ENCODE data around the gene STRN3. TPM values are rescaled to one million over a fixed set of nuclear protein-coding genes. Genes with fewer than 3 reads are reported as not detected.

The STRN3 gene
- total and polyA plus RNA-seq, 10 of the 15 experiments (the other 5 are each of a cell fraction or from before 2014, with no cell fraction given): 7.8 to 27.9 (median 14.1) TPM

GRCh38 chr14:30872602-30873001 is 153.6 kb downstream of the STRN3 start:
- no peak for DNase-seq (ENCODE audit: low read depth, low spot score)
- no TSS peak for BruUV-seq (replicated peaks)
- Histone ChIP-seq H3K36me3 (ENCODE audit: control insufficient read depth in 2 of 2, insufficient read depth in 2 of 2, low read length in 1 of 2) (no peaks in the 10 kb centered on the region), H3K79me2 (ENCODE audit: control insufficient read depth, insufficient read depth, low read length) (no peaks in the 10 kb centered on the region), H3K27me3 (replicated peaks in 1 of 2; ENCODE audit: control insufficient read depth in 2 of 2, insufficient read depth in 2 of 2, low read length in 1 of 2) (peaks cover 2 to 6% of the 10 kb centered on the region in 2 experiments; a peak in 2 of 4 replicates), H4K20me1 (ENCODE audit: control insufficient read depth, insufficient read depth) (no peaks in the 10 kb centered on the region), H3K9me3 (replicated peaks; ENCODE audit: control insufficient read depth, insufficient read depth, low read length) (no peaks in the 10 kb centered on the region), H3K4me2 (ENCODE audit: control insufficient read depth, insufficient read depth) (no peak overlapping the region), H3K4me3 (no peak overlapping the region), H2AFZ (ENCODE audit: control insufficient read depth, low read depth, low read length) (no peak overlapping the region), H3K9ac (ENCODE audit: control insufficient read depth, insufficient read depth, low read length) (no peak overlapping the region), H3K27ac (ENCODE audit: control insufficient read depth, insufficient read depth) (no peak overlapping the region), H3K4me1 (ENCODE audit: control insufficient read depth, insufficient read depth, low read length) (peaks cover 11% of the 10 kb centered on the region)
- intact Hi-C loops (cut with micrococcal nuclease; ENCODE audit: unreplicated experiment) (loop anchor here (5.0 kb wide), 1 partner anchor 160 kb away; no protein-coding TSS in a partner anchor), in situ Hi-C loops (cut with MboI) (no loop called here)
- FAIRE-seq: no peak
- ATAC-seq: no peak
- ChIA-PET CTCF (interaction anchor here (0.6 to 1.2 kb wide), 3 partner anchors 15 to 402 kb away, joined by 3 read pairs; no protein-coding TSS in a partner anchor), POLR2A (interaction anchor here (0.5 kb wide), 1 partner anchor 18 kb away, joined by 7 read pairs; no protein-coding TSS in a partner anchor), SMC1A (ENCODE audit: uncharacterized antibody, unreplicated experiment) (no interaction called here), RAD21 (ENCODE audit: unreplicated experiment) (no interaction called here)
- 93% methylated on average over 1 of the region's 1 CpG for WGBS (ENCODE audit: insufficient coverage, insufficient replicate concordance, low lambda C conversion rate, missing lambda C conversion rate)
- TF ChIP-seq SRF (IDR thresholded peaks at IDR 0.05; ENCODE audit: low read depth in 2 of 2, low read length in 2 of 2): no peak
- no peak for TF ChIP-seq SMARCA5 (IDR thresholded peaks at IDR 0.05)
- TF ChIP-seq WRNIP1 (IDR thresholded peaks at IDR 0.05; ENCODE audit: borderline replicate concordance, low read depth, low read length): no peak
- no peak for TF ChIP-seq HDAC6 (IDR thresholded peaks at IDR 0.05; ENCODE audit: unreplicated experiment)
- no peak for TF ChIP-seq HDGF (IDR thresholded peaks at IDR 0.05)
- no peak for TF ChIP-seq MTA2 (IDR thresholded peaks at IDR 0.05; ENCODE audit: low read depth)
- TF ChIP-seq BMI1 (IDR thresholded peaks at IDR 0.05; ENCODE audit: borderline replicate concordance): no peak
- TF ChIP-seq ZNF217 (IDR thresholded peaks at IDR 0.05): no peak
- no peak for TF ChIP-seq CREB1 (IDR thresholded peaks at IDR 0.05; ENCODE audit: low read depth)
- TF ChIP-seq IRF3 (IDR thresholded peaks at IDR 0.05): no peak
- no peak for TF ChIP-seq ZSCAN29 (IDR thresholded peaks at IDR 0.05)
- TF ChIP-seq RAD21 (IDR thresholded peaks at IDR 0.05; ENCODE audit: insufficient read depth, low read depth, low read length): no peak
- no peak for TF ChIP-seq RELB (IDR thresholded peaks at IDR 0.05; ENCODE audit: low read depth)
- TF ChIP-seq, protein P1, sequence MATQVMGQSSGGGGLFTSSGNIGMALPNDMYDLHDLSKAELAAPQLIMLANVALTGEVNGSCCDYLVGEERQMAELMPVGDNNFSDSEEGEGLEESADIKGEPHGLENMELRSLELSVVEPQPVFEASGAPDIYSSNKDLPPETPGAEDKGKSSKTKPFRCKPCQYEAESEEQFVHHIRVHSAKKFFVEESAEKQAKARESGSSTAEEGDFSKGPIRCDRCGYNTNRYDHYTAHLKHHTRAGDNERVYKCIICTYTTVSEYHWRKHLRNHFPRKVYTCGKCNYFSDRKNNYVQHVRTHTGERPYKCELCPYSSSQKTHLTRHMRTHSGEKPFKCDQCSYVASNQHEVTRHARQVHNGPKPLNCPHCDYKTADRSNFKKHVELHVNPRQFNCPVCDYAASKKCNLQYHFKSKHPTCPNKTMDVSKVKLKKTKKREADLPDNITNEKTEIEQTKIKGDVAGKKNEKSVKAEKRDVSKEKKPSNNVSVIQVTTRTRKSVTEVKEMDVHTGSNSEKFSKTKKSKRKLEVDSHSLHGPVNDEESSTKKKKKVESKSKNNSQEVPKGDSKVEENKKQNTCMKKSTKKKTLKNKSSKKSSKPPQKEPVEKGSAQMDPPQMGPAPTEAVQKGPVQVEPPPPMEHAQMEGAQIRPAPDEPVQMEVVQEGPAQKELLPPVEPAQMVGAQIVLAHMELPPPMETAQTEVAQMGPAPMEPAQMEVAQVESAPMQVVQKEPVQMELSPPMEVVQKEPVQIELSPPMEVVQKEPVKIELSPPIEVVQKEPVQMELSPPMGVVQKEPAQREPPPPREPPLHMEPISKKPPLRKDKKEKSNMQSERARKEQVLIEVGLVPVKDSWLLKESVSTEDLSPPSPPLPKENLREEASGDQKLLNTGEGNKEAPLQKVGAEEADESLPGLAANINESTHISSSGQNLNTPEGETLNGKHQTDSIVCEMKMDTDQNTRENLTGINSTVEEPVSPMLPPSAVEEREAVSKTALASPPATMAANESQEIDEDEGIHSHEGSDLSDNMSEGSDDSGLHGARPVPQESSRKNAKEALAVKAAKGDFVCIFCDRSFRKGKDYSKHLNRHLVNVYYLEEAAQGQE (IDR thresholded peaks at IDR 0.05; ENCODE audit: low read depth, low read length): no peak
- no peak for TF ChIP-seq POLR2AphosphoS2 (IDR thresholded peaks at IDR 0.05; ENCODE audit: low read depth, low read length)
